Thoracic aorta (tissue), 2 donors: ENCODE measurements around the gene SIK3. TPM values are rescaled to one million over a fixed set of nuclear protein-coding genes. Genes with fewer than 3 reads are reported as not detected.

Source experiments
- ATAC-seq: fragments of 150-250 bp; one replicate; pipeline ENCODE4 v1.8.0; 2017; ENCODE audit warnings: low read depth; ENCODE audit not compliant: insufficient number of reproducible peaks, low FRiP score
- DNase-seq: peaks from one replicate; pipeline ENCODE4 v3.0.0-alpha.2; 2020; ENCODE audit warnings: low spot score
- H3K27ac ChIP-seq, 2 donors: fragments of 200-600 bp; sonication (generic); 1 replicate in 1 of 2; 2 replicates in 1 of 2; pipeline ENCODE4 v1.5.1; 2016; ENCODE audit warnings: mild to moderate bottlenecking in 2 of 2, moderate library complexity in 2 of 2
- H3K27me3 ChIP-seq: fragments of 200-600 bp; sonication (generic); replicated peaks from 2 replicates; pipeline ENCODE4 v1.6.0; 2016; ENCODE audit warnings: mild to moderate bottlenecking; ENCODE audit not compliant: insufficient read depth
- H3K36me3 ChIP-seq: fragments of 200-600 bp; sonication (generic); one replicate; pipeline ENCODE4 v1.5.1; 2016
- H3K4me1 ChIP-seq, 2 donors: fragments of 200-600 bp; sonication (generic); 1 replicate in 1 of 2; 2 replicates in 1 of 2; pipeline versions ENCODE4 v1.5.1 to v1.6.0; 2016; ENCODE audit warnings: low read depth in 2 of 2, mild to moderate bottlenecking in 1 of 2; ENCODE audit not compliant: control insufficient read depth in 1 of 2
- H3K4me3 ChIP-seq: fragments of 200-600 bp; sonication (generic); 2 replicates; pipeline ENCODE4 v1.5.1; 2016; ENCODE audit warnings: mild to moderate bottlenecking
- H3K9me3 ChIP-seq: fragments of 200-600 bp; sonication (generic); 2 replicates; pipeline ENCODE4 v1.5.1; 2016
- total RNA-seq, 2 donors: library from RNA; depleted of rRNA; stranded (reverse); fragments of >200 nt; gene quantifications; one replicate each; pipeline versions ENCODE4 v1.1.0 to v1.2.3, GENCODE V29; 2016
- TF ChIP-seq, protein P1 (sequence below): fragments of 200-600 bp; sonication (generic); IDR thresholded peaks from one replicate; pipeline ENCODE4 v1.5.1; 2019; ENCODE audit warnings: antibody characterized with exemption

Gene SIK3
- total RNA-seq, 2 donors from 2014 or later, result 32.9 to 53.7 TPM

- H3K27ac ChIP-seq, result no peak overlapping the region
- no peaks in the 10 kb centered on the region for H3K9me3 ChIP-seq
- ATAC-seq, result no peak
- no peaks in the 10 kb centered on the region for H3K27me3 ChIP-seq
- TF ChIP-seq, protein P1, sequence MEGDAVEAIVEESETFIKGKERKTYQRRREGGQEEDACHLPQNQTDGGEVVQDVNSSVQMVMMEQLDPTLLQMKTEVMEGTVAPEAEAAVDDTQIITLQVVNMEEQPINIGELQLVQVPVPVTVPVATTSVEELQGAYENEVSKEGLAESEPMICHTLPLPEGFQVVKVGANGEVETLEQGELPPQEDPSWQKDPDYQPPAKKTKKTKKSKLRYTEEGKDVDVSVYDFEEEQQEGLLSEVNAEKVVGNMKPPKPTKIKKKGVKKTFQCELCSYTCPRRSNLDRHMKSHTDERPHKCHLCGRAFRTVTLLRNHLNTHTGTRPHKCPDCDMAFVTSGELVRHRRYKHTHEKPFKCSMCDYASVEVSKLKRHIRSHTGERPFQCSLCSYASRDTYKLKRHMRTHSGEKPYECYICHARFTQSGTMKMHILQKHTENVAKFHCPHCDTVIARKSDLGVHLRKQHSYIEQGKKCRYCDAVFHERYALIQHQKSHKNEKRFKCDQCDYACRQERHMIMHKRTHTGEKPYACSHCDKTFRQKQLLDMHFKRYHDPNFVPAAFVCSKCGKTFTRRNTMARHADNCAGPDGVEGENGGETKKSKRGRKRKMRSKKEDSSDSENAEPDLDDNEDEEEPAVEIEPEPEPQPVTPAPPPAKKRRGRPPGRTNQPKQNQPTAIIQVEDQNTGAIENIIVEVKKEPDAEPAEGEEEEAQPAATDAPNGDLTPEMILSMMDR, result peak; percentile 9
- H3K4me3 ChIP-seq, result no peak overlapping the region
- no peaks in the 10 kb centered on the region for H3K36me3 ChIP-seq
- peaks cover 0 to 11% of the 10 kb centered on the region in 2 donors for H3K4me1 ChIP-seq
- no peak for DNase-seq
These were observed 182.2 kb downstream of the SIK3 start for GRCh38 chr11:116916052-116916451.

DNA sequence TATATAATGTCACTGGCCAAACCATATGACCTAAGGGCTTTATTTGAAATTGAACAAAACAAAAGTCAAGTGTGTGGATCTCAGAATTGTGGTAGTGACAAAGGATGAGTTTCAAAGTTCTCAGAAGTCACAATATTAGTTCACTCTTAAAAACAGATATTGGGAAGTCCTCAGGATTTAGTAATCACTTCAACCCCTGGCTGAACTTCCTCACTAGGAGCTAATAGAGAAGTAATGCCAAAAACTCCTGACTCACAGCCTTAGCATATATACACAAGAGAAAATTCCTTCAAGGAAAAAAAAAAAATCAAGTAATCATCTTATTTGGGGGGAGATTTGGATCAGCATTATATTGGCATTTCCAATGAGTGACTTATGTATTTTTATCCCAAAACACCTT is 185.2 kb downstream of the SIK3 start:
- Histone ChIP-seq H3K27me3 (no peaks in the 10 kb centered on the region), H3K27ac (no peak overlapping the region)
- TF ChIP-seq, protein P1, result no peak

GRCh38 chr11:116911976-116912734 is 186.1 kb downstream of the SIK3 start:
- ATAC-seq, result no peak
- no peak overlapping the region for H3K27ac ChIP-seq

More for the DNA sequence above, 185.2 kb downstream of the SIK3 start:
- no peak for ATAC-seq
- no peaks in the 10 kb centered on the region for H3K36me3 ChIP-seq
- H3K4me1 ChIP-seq, result no peaks in the 10 kb centered on the region
- no peaks in the 10 kb centered on the region for H3K9me3 ChIP-seq
- no peak overlapping the region for H3K4me3 ChIP-seq
- DNase-seq, result no peak

GRCh38 chr11:116910847-116911246 is 187.4 kb downstream of the SIK3 start:
- H3K4me1 ChIP-seq, result no peaks in the 10 kb centered on the region
- H3K9me3 ChIP-seq, result no peaks in the 10 kb centered on the region
- no peak overlapping the region for H3K4me3 ChIP-seq
- H3K36me3 ChIP-seq, result no peaks in the 10 kb centered on the region
- DNase-seq (no peak), ATAC-seq (no peak)
- H3K27ac ChIP-seq, result no peak overlapping the region
- no peaks in the 10 kb centered on the region for H3K27me3 ChIP-seq
- TF ChIP-seq, protein P1, result no peak

More at GRCh38 chr11:116911976-116912734, 186.1 kb downstream of the SIK3 start:
- H3K27me3 ChIP-seq, result no peaks in the 10 kb centered on the region
- H3K4me3 ChIP-seq, result no peak overlapping the region
- no peaks in the 10 kb centered on the region for H3K36me3 ChIP-seq
- H3K9me3 ChIP-seq, result no peaks in the 10 kb centered on the region
- H3K4me1 ChIP-seq, result no peaks in the 10 kb centered on the region
- TF ChIP-seq, protein P1, result no peak
- DNase-seq, result no peak

- TF ChIP-seq, protein P1, result no peak
- H3K27me3 ChIP-seq, result no peaks in the 10 kb centered on the region
- ATAC-seq (no peak), DNase-seq (no peak)
- no peaks in the 10 kb centered on the region for H3K4me1 ChIP-seq
- H3K27ac ChIP-seq, result no peak overlapping the region
- H3K4me3 ChIP-seq, result no peak overlapping the region
- no peaks in the 10 kb centered on the region for H3K9me3 ChIP-seq
- no peaks in the 10 kb centered on the region for H3K36me3 ChIP-seq
These were observed 187.8 kb downstream of the SIK3 start for GRCh38 chr11:116910378-116910777.
